K562 (cell line): ENCODE measurements around the gene LMNA. TPM values are rescaled to one million over a fixed set of nuclear protein-coding genes. Genes with fewer than 3 reads are reported as not detected.

ENCODE experiments used
- ARID1B ChIP-seq: fragments of 450-650 bp; IDR thresholded peaks from 2 replicates; pipeline ENCODE4 v1.6.1; 2016; ENCODE audit warnings: antibody characterized with exemption, mild to moderate bottlenecking, inconsistent platforms
- ATF3 ChIP-seq, 2 experiments: fragments of 450-650 bp in 1 of 2; sonication (generic) in 1 of 2; formaldehyde crosslinking in 1 of 2; IDR thresholded peaks in 1 of 2; conservative IDR thresholded peaks in 1 of 2; 2 replicates each; pipeline versions ENCODE4 v1.6.1 to v1.8.1; 2016 to 2023; ENCODE audit warnings: mild to moderate bottlenecking in 2 of 2, moderate library complexity in 2 of 2, inconsistent platforms in 1 of 2, missing genetic modification reagents in 1 of 2
- BCOR ChIP-seq: fragments of 450-650 bp; IDR thresholded peaks from 2 replicates; pipeline ENCODE4 v1.6.1; 2016
- CHD4 ChIP-seq: fragments of 200-600 bp; sonication (generic); IDR thresholded peaks from 3 replicates; pipeline ENCODE4 v1.6.1; 2012; ENCODE audit warnings: low read depth, mild to moderate bottlenecking, mixed read lengths, low read length, inconsistent platforms; ENCODE audit not compliant: insufficient read depth, insufficient replicate concordance, poor library complexity, severe bottlenecking
- CTCF ChIP-seq, 3 experiments: IDR thresholded peaks in 2 of 3; conservative IDR thresholded peaks in 1 of 3; 2 replicates each; pipeline ENCODE4 v1.5.1; 2011 to 2012; ENCODE audit warnings: low read length in 3 of 3, mild to moderate bottlenecking in 3 of 3, control low read depth in 2 of 3, improper control_type of control experiment in 1 of 3, inconsistent platforms in 1 of 3, low read depth in 1 of 3, mixed read lengths in 1 of 3, moderate library complexity in 1 of 3; ENCODE audit not compliant: insufficient read depth in 2 of 3
- EWSR1 ChIP-seq: fragments of 450-650 bp; IDR thresholded peaks from 2 replicates; pipeline ENCODE4 v1.6.1; 2018; ENCODE audit warnings: borderline replicate concordance, mild to moderate bottlenecking, low read depth, moderate library complexity; ENCODE audit not compliant: partially characterized antibody
- GATAD2B ChIP-seq: fragments of 450-650 bp; IDR thresholded peaks from 2 replicates; pipeline ENCODE4 v1.6.1; 2017; ENCODE audit warnings: mild to moderate bottlenecking, borderline replicate concordance
- MBD1 ChIP-seq: fragments of 250-450 bp; sonication (Bioruptor Pico); IDR thresholded peaks from 2 replicates; pipeline ENCODE4 v1.8.0; 2022; ENCODE audit warnings: inconsistent platforms
- NFIX ChIP-seq: fragments of 250-450 bp; sonication (Bioruptor Pico); IDR thresholded peaks from 2 replicates; pipeline ENCODE4 v1.4.0; 2020; ENCODE audit warnings: low read depth, mild to moderate bottlenecking, moderate library complexity
- NUFIP1 ChIP-seq: fragments of 450-650 bp; IDR thresholded peaks from 2 replicates; pipeline ENCODE4 v1.6.1; 2018; ENCODE audit not compliant: partially characterized antibody
- POLR2A ChIP-seq: fragments of 450-650 bp; conservative IDR thresholded peaks from 2 replicates; pipeline ENCODE4 v1.6.1; 2016
- PTBP1 ChIP-seq: fragments of 200-400 bp; formaldehyde crosslinking; IDR thresholded peaks from 2 replicates; pipeline ENCODE4 v1.6.1; 2017; ENCODE audit warnings: low read depth, low read length
- SRSF9 ChIP-seq: fragments of 200-400 bp; formaldehyde crosslinking; IDR thresholded peaks from 2 replicates; pipeline ENCODE4 v1.6.1; 2017; ENCODE audit warnings: low read depth, low read length, borderline replicate concordance
- XRCC3 ChIP-seq: fragments of 450-650 bp; IDR thresholded peaks from 2 replicates; pipeline ENCODE4 v1.6.1; 2017; ENCODE audit warnings: mild to moderate bottlenecking, moderate library complexity
- ZNF24 ChIP-seq: fragments of 450-650 bp; IDR thresholded peaks from 2 replicates; pipeline ENCODE4 v1.6.1; 2016
- ZNF398 ChIP-seq: fragments of 250-450 bp; sonication (Bioruptor Pico); IDR thresholded peaks from 2 replicates; pipeline ENCODE4 v1.8.0; 2021; ENCODE audit warnings: moderate library complexity, mild to moderate bottlenecking, inconsistent platforms
- polyA plus RNA-seq, 8 experiments: library from polyadenylated mRNA; depleted of rRNA in 4 of 8; stranded (reverse) in 5 of 8; unstranded in 3 of 8; fragments of >200 nt; fragmentation: Nextera tagmentation in 2 of 8; fragmentation: Illumina TruSeq in 1 of 8; extraction: Ambion mirVana in 2 of 8; extraction: Trizol in 1 of 8; gene quantifications; 2 replicates each; pipeline versions ENCODE4 v1.2.1 to v1.2.3, GENCODE V29; 2011 to 2014; ENCODE audit warnings: inconsistent platforms in 1 of 8, missing spikeins in 1 of 8
- total RNA-seq, 7 experiments: library from RNA; depleted of rRNA in 6 of 7; stranded (reverse); fragments of >200 nt in 6 of 7; fragmentation: Illumina TruSeq in 2 of 7; extraction: Trizol in 2 of 7; gene quantifications; 2 replicates each; pipeline versions ENCODE4 v1.2.1 to v1.2.3, GENCODE V29; 2011 to 2021; ENCODE audit warnings: low replicate concordance in 1 of 7
- TF ChIP-seq, protein P1 (sequence below): sonication (generic); formaldehyde crosslinking; IDR thresholded peaks from 2 replicates; pipeline ENCODE4 v1.8.0; 2022; ENCODE audit warnings: missing genetic modification reagents, mild to moderate bottlenecking, borderline replicate concordance

LMNA gene
- total and polyA plus RNA-seq, 9 of the 15 experiments (the other 6 are each of a cell fraction or from before 2014, with no cell fraction given), result 1.00 to 347 (median 88.2) TPM

- no peak for TF ChIP-seq MBD1
- TF ChIP-seq ZNF398 (CRISPR knock-in tag), result no peak
- TF ChIP-seq ATF3 (IDR thresholded peaks at IDR 0.05), result peak; percentile 84
- TF ChIP-seq ATF3 (CRISPR knock-in tag; conservative IDR thresholded peaks at IDR 0.05), result no peak
- TF ChIP-seq PTBP1, result no peak
- no peak for TF ChIP-seq NFIX (CRISPR knock-in tag)
- no peak for TF ChIP-seq CHD4
- TF ChIP-seq POLR2A, result no peak
- TF ChIP-seq BCOR, result no peak
- peak; percentile 76 for TF ChIP-seq ARID1B
- TF ChIP-seq NUFIP1, result no peak
- TF ChIP-seq, protein P1, sequence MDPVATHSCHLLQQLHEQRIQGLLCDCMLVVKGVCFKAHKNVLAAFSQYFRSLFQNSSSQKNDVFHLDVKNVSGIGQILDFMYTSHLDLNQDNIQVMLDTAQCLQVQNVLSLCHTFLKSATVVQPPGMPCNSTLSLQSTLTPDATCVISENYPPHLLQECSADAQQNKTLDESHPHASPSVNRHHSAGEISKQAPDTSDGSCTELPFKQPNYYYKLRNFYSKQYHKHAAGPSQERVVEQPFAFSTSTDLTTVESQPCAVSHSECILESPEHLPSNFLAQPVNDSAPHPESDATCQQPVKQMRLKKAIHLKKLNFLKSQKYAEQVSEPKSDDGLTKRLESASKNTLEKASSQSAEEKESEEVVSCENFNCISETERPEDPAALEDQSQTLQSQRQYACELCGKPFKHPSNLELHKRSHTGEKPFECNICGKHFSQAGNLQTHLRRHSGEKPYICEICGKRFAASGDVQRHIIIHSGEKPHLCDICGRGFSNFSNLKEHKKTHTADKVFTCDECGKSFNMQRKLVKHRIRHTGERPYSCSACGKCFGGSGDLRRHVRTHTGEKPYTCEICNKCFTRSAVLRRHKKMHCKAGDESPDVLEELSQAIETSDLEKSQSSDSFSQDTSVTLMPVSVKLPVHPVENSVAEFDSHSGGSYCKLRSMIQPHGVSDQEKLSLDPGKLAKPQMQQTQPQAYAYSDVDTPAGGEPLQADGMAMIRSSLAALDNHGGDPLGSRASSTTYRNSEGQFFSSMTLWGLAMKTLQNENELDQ (CRISPR knock-in tag), result no peak
- no peak for TF ChIP-seq SRSF9
- no peak for TF ChIP-seq XRCC3
- peak; percentile 92 to 96 (median 94) for TF ChIP-seq CTCF (IDR thresholded peaks at IDR 0.05 in 2 of 3, conservative IDR thresholded peaks at IDR 0.05 in 1 of 3; ENCODE audit: insufficient read depth in 2 of 3, low read depth in 1 of 3, low read length in 3 of 3)
- TF ChIP-seq EWSR1, result no peak
- no peak for TF ChIP-seq GATAD2B
- no peak for TF ChIP-seq ZNF24
Measured at GRCh38 chr1:156129687-156130577, 15.4 kb downstream of the LMNA start (continued).
